Activated T-cell treated with anti-CD3 and anti-CD28 coated beads for 1 hour (primary cell): Measurements from ENCODE around the gene FRMD4B.
"Not testable (repeated sequence)": the region's sequence is repeated elsewhere in the genome, so short reads cannot be mapped to it uniquely, and the experiment has no call there.

ENCODE experiments used
- DNase-seq: peaks from one replicate; pipeline ENCODE4 v3.0.0-alpha.2; 2020; ENCODE audit warnings: low read depth

FRMD4B gene

DNA sequence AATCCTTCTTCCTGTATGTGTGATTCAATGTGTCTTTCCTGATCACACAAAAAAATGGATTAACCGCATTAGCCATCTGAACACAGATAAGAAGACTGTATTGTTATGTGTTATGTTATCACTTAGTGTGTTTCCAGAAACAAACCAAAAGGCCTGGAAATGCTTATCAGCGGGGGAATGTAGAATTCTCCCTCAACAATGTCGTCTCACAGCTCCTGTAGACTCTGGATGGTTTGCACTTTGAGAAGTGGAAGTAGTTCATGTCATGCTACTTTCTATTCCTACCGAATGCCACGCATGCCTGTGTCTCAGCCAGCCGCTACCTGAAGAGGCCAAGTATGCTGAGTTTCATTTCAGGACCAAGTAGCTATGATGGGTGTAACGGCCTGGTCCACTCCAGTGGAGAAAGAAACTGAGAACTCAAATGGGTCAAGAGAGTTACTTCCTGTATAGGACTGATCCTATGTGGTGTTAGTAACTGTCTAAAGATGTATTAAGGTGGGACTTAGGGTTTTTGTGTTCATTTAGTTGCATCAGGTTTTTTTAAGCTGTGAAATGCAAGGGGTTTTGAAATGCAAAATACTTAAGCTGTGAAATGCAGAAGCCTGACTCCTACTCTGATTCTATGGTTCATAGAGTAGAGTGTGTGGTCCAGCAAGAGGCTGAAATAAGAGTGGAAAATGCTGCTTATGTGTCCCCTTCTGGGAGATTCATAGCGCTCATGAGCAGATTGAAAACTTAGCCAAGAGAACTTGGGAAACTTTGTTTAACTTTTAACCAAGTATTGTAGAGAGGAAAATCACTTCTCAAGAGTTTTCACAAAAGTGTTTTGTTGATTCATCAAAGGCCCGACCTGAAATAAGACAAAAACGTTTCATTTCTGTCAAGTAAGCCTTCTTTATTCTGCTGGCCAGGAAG is 145.0 kb downstream of the FRMD4B start:
- no peak for DNase-seq

DNA sequence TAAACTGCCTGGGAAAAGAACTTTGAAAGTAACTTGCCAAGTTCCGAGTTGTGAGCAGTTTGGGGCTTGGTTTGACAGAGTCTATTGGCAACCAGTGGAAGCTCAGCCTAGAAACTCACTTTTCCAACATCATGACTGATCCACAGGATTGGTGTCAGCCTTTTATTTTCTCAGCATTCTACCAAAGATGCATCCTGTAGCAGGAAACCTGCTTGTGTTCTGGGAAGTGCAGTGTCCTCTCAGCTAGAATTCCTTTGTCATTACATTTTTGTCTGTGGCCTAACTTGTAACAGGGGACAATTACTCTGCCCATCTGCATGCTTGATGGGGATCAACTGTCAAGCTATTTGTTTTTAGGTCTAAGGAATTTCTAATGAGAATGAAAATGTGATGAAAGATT is 146.8 kb downstream of the FRMD4B start:
- DNase-seq = no peak

DNA sequence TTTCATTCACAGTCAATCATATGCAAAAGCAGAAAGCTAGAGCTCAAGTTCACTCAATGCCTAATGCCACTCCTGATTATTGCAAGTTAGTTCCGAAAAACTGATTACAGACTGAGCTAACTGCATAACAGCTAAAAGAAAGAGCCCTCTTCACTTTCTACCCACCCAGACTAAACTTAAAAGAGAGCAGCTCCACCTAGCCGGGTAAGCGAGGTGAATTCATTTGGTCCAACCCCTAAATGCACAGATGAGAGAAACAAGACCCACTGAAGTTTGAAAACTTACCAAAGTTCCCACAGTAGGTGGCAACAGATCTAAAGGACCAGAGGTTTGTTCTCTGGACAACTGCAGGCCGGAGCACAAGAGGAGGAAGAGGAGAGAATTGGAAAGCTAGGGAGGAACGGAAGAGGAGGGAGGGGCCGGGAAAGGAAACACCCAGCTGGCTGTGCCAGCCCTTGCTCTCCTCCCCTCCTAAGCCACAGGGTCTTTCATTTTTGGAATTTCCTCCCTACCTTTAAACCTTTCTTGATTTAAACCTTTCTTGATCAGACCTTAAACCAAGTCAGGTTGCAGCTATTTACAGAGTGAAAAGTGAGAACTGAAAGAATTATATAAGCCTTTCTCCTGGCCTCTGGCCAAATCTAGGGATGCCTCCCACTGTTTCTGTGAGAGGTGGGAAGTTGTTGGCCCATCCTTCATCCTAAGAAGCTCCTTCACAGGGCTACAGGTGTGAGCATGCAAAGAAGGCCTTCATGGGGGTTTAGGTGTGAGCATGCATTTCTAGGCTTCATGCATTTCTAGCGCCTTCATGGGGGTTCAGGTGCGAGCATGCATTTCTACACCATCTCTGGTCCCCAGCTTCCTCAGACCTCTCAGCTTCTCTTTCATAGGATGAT is 148.8 kb downstream of the FRMD4B start:
- no peak for DNase-seq

DNA sequence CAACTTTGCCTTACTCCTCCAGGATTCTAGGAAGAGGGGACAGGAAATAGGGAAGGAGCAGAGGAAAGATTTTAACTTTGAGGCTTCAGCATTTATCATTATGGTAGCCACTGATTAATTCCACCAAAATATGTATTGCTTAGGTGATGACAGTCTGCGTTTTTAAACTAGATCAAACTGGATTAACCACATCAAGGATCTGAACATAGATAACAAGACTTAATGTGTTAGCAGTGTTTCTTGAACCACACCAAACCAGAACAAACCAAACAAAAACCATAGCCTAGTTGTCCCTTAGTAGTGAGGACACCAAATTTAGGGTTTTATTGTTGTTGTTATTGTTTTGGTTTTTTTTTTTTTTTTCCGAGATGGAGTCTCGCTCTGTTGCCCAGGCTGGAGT is 150.0 kb downstream of the FRMD4B start:
- DNase-seq = no peak

DNA sequence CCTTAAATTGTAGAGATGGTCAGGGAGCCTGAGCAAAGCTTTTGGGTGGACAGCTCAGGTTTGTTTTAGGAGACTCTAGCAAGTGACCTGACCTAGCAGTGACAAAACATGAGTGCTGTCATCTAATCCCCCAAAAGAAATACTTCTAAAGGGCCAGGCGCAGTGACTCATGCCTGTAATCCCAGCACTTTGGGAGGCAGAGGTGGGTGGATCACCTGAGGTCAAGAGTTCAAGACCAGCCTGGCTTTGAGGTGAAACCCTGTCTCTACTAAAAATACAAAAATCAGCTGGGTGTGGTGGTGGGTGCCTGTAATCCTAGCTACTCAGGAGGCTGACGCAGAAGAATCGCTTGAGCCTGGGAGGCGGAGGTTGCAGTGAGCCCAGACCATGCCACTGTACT is 150.7 kb downstream of the FRMD4B start:
- DNase-seq = not testable (repeated sequence)

DNA sequence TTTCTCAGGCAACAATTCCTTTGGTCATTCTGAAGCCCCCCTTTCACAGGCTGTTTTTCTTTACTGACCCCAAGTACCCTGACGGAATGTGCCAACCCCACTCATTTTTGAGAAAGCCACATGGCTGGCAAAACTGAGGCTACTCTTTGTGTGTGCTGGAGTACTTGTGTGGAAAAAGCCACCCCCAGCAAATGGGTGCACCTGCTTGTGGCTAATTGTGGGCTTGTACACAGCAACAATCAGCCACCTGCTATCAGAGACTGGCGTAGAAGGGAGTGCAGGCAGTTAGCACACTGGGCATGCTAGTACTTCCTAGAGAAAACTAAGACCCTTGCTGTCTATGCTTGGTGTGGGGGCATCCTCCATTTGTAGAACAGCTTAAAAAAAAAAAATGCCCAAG is 153.4 kb downstream of the FRMD4B start:
- DNase-seq = no peak

DNA sequence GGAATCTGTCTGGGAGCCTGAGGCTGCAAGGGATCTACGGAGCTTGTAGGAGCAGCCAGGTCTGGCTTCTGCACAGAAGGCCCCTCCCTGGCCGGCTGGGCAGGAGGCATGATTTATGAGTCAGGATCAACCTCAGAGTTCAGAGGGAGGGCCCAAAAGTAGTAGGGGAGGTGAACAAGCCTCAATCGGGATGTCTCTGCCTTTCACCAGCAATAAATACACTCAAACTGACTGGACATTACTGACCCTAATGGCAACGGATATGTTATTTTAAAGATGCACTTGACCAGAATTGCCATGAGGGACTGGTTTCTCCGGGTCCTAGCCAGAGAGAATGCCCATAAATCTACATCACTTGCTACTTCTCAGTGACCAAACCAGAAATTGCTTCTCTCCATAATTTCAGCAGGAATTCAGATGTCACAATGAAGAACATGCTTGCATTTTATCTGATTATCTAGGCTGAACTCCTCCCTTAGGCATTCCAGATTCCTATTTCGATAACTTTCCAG is 153.9 kb downstream of the FRMD4B start:
- DNase-seq = no peak

DNA sequence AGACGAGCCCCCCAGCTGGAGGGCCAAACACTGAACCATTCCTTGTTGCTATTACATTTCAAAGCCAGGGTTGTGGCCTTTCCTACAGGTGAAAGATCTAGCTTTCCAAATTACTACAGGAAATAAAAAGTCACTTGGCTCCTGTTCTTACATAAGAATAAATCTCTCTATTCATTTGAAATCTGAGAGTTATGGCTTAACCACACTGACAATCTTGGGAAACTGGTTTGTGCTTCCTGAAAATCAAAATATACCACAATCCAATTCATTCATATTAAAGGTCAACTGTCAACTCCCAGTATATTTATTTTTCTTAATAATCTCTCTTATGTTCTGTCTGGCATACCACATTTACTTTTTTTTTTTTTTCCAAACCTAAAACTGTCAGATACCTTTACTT is 159.8 kb downstream of the FRMD4B start:
- DNase-seq = no peak

DNA sequence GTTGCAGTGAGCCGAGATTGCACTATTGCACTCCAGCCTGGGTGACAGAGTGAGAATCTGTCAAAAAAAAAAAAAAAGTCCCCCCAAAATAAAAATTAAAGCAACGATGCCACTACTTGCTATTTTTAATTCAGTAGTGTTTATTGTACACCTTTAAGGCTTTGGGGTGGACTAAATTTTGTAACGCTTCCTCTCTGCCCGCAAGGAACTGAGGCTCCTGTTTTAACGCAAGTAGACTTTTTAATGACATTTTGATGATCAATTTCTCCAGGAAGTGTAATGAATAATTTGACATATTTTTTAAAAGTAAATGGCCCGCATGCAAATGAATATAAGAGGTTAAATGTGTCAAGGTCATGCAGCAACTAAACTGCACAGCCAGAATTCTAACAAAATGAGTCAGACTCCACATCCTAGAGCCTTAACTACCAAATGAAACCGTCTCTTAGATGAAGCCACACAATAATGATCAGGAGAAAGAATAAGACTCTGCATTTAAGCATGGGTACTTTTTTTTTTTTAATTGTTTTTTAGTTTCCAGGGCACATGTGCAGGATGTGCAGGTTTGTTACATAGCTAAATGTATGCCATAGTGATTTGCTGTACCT is 166.7 kb downstream of the FRMD4B start:
- no peak for DNase-seq

DNA sequence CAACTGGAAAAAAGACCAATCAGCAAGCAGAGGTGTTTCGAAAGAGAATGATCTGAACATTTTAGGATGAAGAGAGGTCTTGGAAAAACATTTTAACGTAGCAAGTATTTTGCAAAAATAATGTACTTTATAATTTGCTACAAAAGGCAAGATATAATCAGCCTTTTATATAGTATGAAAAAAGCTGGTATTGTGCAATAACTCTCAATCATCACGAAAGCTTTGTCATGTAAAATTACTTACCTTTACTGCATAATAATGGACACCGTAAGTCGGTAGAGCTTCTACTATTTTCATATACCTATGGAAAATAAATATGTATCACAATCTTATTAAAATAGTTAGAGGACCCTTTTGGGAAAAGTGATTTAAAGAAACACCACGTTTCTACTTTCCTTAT is 167.8 kb downstream of the FRMD4B start:
- no peak for DNase-seq

DNA sequence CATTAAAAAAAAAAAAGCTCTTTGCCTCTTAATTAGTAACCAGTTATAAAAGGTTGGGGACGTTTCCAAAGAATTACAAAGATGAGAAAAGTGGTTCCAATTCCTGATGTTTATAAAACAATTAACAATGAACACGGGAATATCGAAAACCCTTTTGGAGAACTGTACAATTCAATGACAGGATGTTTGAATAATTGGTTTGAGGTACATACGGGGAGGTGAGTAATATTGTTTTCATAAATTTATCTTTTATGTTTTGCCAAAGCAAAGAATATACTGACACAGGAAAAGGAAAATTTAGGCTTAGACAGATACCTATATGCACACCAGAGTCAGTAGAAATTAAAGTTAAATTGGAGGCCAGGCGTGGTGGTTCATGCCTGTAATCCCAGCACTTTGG is 168.9 kb downstream of the FRMD4B start:
- no peak for DNase-seq

DNA sequence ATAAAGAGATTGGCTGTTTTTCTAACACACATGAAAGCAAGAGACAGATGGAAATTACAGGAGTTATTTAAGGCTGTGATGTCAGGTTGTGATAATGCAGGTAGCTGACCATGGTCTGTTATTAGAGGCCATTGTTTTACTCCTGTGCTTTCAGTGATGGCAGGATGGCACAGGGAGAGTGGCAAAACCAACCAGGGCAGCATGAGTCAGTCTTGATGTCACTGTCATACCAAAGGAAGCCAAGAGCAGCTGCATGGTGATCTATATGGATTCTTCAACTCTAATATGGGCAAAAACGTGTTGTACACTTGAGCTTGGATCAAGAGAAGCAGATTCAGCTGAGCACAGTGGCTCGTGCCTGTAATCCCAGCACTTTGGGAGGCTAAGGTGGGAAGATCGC is 171.6 kb downstream of the FRMD4B start:
- no peak for DNase-seq

DNA sequence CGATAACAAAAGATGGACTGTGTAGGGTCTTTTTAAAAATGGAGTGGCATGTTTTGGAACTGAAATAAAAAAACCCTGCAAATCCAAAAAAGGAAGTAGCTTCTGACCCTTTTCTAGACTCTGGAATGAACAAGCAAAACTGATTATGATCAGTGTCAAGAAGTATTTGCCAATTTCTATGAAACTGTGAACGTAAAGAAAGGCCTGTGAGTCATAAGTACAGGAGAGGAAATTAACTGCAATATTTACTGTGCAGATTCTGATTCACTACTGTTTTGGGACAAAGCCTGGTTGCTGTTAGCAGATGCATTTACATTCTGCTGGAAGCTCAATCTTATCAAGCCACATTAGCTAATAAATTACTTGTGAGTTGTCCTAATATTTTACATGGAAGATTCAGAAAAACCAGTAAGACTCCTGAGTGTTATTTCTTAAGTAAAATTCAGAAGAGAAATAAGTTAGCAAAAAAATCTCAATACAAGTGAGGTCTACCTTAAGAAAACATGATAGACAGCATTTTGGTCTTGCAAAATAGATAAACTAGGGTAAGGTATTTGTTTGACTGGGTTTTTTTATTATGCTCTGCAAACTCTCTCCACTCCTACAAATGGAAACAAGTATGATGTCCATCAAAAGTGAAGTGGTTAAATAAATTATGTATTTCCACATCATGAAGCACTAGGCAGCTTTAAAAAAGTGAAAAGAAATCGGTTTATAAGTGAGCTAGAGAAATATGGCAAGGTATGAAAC is 173.3 kb downstream of the FRMD4B start:
- DNase-seq = no peak

DNA sequence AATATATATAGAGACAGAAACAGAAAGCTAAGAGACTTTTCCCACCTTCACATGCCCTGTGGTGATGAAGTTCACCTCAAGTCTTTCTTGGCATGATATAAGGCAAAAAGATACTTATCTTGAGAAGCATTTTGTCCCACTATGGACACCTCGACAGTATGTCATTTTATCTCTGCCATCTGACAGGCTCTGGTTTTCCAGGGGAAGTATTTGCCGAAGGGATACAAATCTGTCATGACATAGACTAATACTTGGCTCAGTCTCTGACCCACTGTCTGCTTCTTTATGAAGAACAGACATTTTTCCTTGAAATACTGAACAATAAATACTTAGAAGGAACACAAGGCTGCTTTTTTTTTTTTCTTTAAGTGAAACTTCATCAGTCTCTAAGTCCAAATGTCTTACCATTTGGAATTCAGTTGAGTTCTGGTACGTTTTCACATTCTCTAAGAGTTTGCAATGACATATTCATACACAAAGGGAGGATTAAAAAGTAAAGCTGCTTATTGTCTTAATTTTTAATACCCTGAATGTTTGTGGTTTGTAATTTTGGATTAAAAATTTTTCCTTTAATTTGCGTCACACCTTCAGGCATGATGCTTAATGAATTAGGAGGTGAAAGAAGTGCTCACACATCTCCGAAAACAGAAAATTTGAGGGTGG is 175.7 kb downstream of the FRMD4B start:
- DNase-seq = no peak

DNA sequence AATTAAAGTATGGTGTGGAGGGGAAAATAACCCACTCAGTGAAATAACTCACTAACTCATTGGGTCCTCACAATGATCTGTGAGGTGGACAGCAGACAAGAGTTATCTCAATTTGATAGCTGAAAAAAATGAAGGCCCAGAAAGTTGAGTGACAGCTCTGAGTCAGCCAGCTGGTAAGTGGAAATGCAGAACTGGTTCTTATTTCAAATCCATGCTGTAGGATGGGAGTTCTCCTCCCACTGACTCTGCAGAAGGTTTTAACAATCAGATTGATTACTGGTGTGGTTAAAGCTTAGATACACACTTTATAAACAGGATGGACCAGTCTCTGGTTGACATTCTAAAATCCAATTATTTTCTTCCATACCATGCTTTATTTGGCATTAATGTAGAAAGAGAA is 176.5 kb downstream of the FRMD4B start:
- no peak for DNase-seq

DNA sequence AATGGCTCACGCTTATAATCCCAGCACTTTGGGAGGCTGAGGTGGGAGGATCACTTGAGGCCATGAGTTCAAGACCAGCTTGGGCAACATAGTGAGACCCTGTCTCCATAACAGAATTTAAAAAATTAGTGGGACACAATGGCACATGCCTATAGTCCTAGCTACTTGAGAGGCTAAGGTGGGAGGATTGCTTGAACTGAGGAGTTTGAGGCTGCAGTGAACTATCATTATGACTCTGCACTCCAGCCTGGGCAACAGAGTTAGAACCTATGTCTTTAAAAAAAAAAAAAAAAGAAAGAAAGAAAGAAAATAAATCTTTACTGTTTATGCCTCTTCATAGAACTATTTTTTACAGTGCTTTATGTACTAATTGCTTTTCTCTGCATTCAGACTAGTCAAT is 178.9 kb downstream of the FRMD4B start:
- DNase-seq = no peak

DNA sequence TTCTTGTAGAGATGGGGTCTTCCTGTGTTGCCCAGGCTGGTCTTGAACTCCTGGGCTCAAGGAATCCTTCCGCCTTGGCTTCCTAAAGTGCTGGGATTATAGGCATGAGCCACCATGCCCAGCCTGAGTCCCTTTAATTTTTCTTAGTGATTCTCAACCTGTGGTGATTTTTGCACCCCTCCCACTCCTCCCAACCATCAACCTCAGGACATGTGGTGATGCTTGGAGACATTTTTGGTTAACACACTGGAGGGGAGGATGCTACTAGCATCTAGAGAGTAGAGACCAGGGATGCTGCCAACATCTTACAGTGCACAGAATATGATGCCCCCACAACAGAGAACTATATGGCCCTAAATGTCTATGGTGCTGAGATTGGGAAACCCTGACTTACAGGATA is 180.5 kb downstream of the FRMD4B start:
- DNase-seq = no peak

DNA sequence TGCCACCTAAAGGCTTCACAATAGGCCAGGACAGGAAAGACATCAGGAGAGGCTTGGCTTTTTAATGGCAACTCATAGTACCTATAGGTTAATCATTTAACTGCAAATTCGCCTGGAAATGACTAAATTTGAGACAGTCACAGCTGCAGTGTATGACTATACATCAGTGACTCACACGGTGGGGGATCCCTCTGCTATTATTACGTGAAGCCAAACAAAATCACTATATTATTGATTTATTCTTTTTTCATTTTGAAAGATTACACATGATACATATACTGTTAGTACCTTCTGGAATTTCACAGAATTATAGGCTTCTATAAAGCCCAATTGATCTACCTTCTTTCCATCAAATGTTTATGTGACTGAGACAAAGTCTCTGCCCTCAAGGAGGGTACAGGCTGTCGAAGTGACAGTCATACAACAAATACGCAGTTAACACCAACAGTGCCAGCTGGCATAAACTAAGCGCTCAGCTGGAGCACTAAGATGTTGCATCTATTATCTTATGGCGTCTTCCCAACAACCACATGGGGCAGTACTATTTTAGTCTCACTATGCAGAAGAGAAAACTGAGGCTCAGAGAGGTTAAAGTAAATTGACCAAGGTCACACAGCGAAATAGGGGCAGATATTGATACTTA is 181.5 kb downstream of the FRMD4B start:
- DNase-seq = no peak

DNA sequence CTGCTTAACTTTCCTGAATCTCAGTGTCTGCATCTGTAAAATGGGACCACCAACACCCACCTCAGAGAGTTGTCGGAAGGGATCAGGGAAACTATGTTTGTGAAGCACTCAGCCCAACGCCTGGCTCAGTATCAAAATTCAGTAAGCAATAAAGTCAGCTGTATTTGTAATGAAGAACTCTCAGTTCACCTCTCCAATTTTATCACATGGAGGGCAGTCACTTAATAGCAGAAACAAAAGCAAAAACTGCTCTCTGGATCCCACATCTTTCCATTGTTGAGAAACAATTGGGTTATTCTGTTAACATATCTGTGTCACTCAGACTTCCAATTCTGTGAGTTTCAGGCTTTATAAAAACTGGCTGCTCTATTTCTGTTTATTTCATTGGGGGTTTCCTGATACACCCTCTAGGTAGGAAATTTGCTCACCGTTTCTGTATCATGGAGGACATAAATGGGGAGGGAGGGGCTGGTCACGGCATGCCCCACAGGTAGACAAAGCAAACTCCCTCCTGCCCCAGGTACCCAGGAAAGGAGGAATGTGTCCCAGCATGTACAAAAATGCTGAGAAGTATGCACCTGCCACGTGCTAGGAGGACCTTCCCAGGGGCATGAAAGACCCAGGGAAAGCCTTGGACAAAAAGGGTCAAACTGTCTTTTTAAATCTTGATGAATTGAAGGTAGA is 182.1 kb downstream of the FRMD4B start:
- no peak for DNase-seq

DNA sequence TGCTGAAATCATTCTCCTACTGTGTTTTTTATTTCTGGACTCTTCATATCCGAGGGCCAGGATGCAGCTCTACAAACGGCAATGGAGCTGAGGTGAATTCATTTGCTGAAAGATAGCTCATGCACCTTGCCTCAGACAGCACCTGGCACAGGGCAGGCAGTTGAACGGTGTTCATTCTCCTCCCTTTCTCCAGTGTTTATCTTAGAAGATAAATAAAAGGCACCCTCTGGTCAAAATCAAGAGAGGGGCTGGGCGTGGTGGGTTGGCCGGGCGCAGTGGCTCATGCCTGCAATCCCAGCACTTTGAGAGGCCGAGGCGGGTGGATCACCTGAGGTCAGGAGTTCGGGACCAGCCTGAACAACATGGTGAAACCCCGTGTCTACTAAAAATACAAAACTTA is 184.2 kb downstream of the FRMD4B start:
- DNase-seq = no peak
